ENCODE measurements around the gene MRPL11.
A peak's percentile ranks its signal among the peaks of the same experiment; 100 is the strongest.

MRPL11 gene

DNA sequence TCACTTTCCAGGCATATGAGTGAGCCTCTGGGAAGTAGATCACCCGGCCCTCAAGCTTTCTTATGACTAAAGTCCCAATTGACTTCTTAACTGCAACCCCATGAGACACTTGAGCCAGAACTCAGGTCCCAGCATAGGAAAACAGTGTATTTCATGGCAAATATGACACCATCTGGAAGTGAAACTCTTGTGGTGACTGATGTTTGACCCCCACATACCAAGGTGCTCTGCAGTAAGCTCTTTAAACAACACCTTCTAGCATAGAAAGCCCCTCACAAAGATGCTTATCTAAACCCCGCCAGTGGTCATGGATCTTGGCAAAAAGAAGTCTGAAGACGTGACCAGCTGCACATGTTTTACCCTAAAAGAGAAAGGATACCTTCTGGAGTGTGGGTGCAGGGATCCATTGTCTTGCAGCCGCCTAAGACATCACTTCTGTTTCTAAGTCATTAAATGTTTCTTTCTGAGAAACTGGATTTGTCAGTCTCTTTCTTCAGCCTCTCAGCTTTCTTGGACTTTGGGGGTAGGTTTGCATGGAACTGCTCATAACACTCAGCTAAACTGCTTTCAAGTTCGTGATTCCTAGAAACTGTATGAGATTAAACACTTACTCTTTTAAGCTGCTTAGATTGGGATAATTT is 20.6 kb upstream of the MRPL11 start:
- peak; percentile 37 for DNase-seq (ENCODE audit: low read depth)
- TF ChIP-seq, protein P1, sequence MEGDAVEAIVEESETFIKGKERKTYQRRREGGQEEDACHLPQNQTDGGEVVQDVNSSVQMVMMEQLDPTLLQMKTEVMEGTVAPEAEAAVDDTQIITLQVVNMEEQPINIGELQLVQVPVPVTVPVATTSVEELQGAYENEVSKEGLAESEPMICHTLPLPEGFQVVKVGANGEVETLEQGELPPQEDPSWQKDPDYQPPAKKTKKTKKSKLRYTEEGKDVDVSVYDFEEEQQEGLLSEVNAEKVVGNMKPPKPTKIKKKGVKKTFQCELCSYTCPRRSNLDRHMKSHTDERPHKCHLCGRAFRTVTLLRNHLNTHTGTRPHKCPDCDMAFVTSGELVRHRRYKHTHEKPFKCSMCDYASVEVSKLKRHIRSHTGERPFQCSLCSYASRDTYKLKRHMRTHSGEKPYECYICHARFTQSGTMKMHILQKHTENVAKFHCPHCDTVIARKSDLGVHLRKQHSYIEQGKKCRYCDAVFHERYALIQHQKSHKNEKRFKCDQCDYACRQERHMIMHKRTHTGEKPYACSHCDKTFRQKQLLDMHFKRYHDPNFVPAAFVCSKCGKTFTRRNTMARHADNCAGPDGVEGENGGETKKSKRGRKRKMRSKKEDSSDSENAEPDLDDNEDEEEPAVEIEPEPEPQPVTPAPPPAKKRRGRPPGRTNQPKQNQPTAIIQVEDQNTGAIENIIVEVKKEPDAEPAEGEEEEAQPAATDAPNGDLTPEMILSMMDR (IDR thresholded peaks at IDR 0.05; ENCODE audit: insufficient read depth, low read depth, low read length, missing control alignments): no peak
- H3K4me3 ChIP-seq (ENCODE audit: low read depth, low read length): no peak overlapping the region

DNA sequence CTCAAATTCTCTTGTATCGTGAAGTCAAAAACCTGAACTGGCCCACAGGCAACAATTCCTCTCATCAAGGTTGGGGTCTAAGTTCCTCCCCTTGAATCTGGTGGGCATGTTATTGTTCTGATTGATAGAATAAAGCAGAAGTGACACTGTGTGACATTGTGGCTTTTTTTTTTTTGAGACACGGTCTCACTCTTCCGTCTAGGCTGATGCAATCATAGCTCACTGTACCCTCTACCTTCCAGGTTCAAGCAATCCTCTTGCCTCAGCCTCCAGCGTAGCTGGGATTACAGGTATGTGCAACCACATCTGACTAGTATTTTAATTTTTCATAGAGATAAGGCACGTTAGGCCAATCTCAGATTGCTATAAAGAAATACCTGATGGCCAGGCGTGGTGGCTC is 19.2 kb upstream of the MRPL11 start:
- H3K4me3 ChIP-seq (ENCODE audit: low read depth, low read length): no peak overlapping the region
- no peak for DNase-seq (ENCODE audit: low read depth)
- TF ChIP-seq, protein P1 (IDR thresholded peaks at IDR 0.05; ENCODE audit: insufficient read depth, low read depth, low read length, missing control alignments): no peak

DNA sequence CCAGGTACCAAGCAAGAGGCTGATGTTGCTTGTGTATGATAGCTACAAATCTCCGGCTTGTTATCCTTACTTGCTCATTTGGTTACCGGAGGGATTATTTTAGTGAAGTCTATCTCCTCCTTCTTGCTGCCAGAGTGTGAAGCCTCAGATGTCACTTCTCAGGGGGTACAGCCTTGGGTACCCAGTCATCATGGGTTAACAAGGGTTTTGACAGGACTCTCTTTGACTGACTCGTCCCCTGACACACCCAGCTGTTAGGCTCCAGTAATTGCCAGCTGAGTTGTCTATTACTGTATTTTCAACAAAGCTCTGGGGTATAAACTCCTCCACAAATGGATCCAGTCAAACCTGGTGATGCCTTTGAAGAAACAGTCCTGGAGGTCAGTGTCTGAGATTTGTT is 16.2 kb upstream of the MRPL11 start:
- TF ChIP-seq, protein P1 (IDR thresholded peaks at IDR 0.05; ENCODE audit: insufficient read depth, low read depth, low read length, missing control alignments): no peak
- no peak for DNase-seq (ENCODE audit: low read depth)

DNA sequence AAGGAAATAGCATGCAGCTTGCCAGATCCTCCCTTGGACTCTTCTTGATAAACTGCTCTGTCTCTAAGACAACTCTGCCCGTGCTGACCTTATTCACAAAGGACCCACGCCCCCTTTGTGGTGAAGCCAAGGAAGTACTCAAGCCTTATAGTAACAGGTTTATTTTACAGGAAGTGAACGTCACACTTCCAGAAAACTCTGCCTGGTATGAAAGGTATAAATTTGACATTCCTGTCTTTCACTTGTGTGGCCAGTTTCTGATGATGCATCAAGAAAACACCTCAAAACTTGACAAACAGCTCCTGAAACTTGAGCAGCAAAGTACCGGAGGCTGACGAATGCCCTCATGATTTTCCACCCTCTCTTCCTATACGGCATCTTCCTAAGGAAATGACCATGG is 15.6 kb upstream of the MRPL11 start:
- no peak overlapping the region for H3K4me3 ChIP-seq (ENCODE audit: low read depth, low read length)
- TF ChIP-seq, protein P1 (IDR thresholded peaks at IDR 0.05; ENCODE audit: insufficient read depth, low read depth, low read length, missing control alignments): no peak
- DNase-seq (ENCODE audit: low read depth): no peak

More for the DNA sequence above, 16.2 kb upstream of the MRPL11 start:
- no peak overlapping the region for H3K4me3 ChIP-seq (ENCODE audit: low read depth, low read length)

DNA sequence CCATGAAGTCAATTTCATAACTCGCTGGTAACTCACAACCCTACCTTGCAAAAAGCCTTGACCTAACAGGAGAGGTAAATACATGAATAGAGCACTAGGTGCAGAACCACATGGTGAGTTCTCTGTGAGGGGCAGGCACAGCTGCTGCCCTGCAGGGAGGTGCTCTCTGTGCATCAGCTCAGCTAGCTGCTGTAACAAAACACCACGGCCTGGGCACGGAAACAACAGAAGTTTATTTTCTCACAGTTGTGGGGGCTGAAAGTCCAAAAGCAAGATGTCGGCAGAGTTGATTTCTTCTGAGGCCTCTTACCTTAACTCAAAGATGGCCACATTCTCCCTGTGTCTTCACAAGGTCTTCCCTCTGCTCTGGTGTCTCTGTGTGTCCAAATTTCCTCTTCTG is 13.0 kb upstream of the MRPL11 start:
- no peak for DNase-seq (ENCODE audit: low read depth)
- no peak overlapping the region for H3K4me3 ChIP-seq (ENCODE audit: low read depth, low read length)
- TF ChIP-seq, protein P1 (IDR thresholded peaks at IDR 0.05; ENCODE audit: insufficient read depth, low read depth, low read length, missing control alignments): no peak

DNA sequence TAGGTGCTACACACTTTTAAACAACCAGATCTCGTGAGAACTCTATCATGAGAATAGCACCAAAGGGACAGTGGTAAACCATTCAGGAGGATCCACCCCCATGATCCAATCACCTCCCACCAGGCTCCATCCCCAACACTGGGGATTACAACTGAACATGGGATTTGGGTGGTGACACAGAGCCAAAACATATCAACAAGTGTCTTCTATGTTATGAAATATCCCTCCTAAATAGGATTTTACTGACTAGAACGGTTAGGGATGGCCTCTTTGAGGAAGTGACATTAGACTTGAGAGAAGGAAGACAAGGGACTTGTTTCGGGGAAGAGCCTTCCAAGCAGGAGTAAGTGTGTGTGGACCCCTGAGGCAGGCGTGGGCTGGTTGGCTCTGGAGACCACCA is 11.9 kb upstream of the MRPL11 start:
- TF ChIP-seq, protein P1 (IDR thresholded peaks at IDR 0.05; ENCODE audit: insufficient read depth, low read depth, low read length, missing control alignments): no peak
- no peak for DNase-seq (ENCODE audit: low read depth)
- H3K4me3 ChIP-seq (ENCODE audit: low read depth, low read length): no peak overlapping the region

DNA sequence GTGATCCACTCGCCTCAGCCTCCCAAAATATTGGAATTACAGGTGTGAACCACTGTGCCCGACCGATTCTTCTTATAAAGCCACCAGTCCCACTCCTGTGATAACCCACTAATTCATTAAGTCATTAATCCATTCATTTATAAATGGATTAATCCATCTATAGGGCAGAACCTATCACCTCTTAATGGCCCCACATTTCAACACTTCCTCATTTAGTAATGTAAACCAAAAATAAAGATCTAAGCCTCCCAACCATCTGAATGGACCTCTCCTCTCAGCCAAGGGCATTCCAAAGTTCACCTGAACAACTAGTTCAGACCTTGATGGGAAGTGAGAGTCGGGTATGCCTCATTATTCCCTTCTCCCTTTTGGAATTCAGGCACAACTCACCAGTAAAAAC is 9.9 kb upstream of the MRPL11 start:
- TF ChIP-seq, protein P1 (IDR thresholded peaks at IDR 0.05; ENCODE audit: insufficient read depth, low read depth, low read length, missing control alignments): no peak
- H3K4me3 ChIP-seq (ENCODE audit: low read depth, low read length): no peak overlapping the region
- no peak for DNase-seq (ENCODE audit: low read depth)
